ENCODE results near the gene UBE2C. TPM values are rescaled to one million over a fixed set of nuclear protein-coding genes. Genes with fewer than 3 reads are reported as not detected.

The UBE2C gene
- total RNA-seq, 2 experiments from 2014 or later, result 192 to 196 TPM

Other genes starting within 250 kb of the UBE2C start
- not detected for gene WFDC8, start 233.4 kb upstream of the UBE2C start, total RNA-seq
- not detected for gene WFDC10A, start 182.9 kb upstream of the UBE2C start, total RNA-seq
- not detected for gene WFDC9, start 181.4 kb upstream of the UBE2C start, total RNA-seq
- gene WFDC11, start 142.4 kb upstream of the UBE2C start, total RNA-seq, result not detected
- gene WFDC13, start 110.6 kb upstream of the UBE2C start, total RNA-seq, result not detected
- not detected for gene WFDC10B, start 107.6 kb upstream of the UBE2C start, total RNA-seq
- not detected for gene SPINT4, start 90.3 kb upstream of the UBE2C start, total RNA-seq
- not detected for gene WFDC3, start 20.8 kb upstream of the UBE2C start, total RNA-seq
- 10 to 100 TPM; 24.9 to 27.0 TPM for gene DNTTIP1, start 20.7 kb upstream of the UBE2C start, total RNA-seq
- not detected for gene TNNC2, start 14.7 kb downstream of the UBE2C start, total RNA-seq
- gene SNX21, start 21.2 kb downstream of the UBE2C start, total RNA-seq, result 1 to 10 TPM; 1.8 to 2.2 TPM
- gene ACOT8, start 44.7 kb downstream of the UBE2C start, total RNA-seq, result 10 to 100 TPM; 25.5 to 29.0 TPM
- gene ZSWIM3, start 45.0 kb downstream of the UBE2C start, total RNA-seq, result 1 to 10 TPM; 4.7 TPM
- gene ZSWIM1, start 68.6 kb downstream of the UBE2C start, total RNA-seq, result 1 to 10 TPM; 7.7 to 8.1 TPM
- gene SPATA25, start 75.0 kb downstream of the UBE2C start, total RNA-seq, result under 1 TPM; 0.50 to 0.63 TPM
- gene NEURL2, start 78.6 kb downstream of the UBE2C start, total RNA-seq, result 1 to 10 TPM; 2.3 to 2.5 TPM
- 10 to 100 TPM; 49.8 to 54.8 TPM for gene CTSA, start 78.7 kb downstream of the UBE2C start, total RNA-seq
- gene PLTP, start 99.5 kb downstream of the UBE2C start, total RNA-seq, result 1 to 10 TPM; 9.4 to 9.5 TPM
- gene PCIF1, start 122.0 kb downstream of the UBE2C start, total RNA-seq, result 10 to 100 TPM; 29.9 to 33.0 TPM
- gene ZNF335, start 159.6 kb downstream of the UBE2C start, total RNA-seq, result 10 to 100 TPM; 24.1 to 26.0 TPM
- gene MMP9, start 196.3 kb downstream of the UBE2C start, total RNA-seq, result under 1 TPM; 0.10 to 0.12 TPM
- under 1 TPM in 1 of 2 experiments, not detected in 1; 0.97 TPM for gene SLC12A5, start 216.6 kb downstream of the UBE2C start, total RNA-seq

Data from activated CD4-positive, alpha-beta memory T cell treated with anti-CD3 and anti-CD28 coated beads for 36 hours (primary cell).